Activated CD8-positive, alpha-beta memory T cell treated with anti-CD3 and anti-CD28 coated beads, Interleukin-2, amount 10 ng/mL, durations not matched to agents 7 days and 5 days (primary cell): ENCODE measurements around the gene UBE2C. TPM values are rescaled to one million over a fixed set of nuclear protein-coding genes. Genes with fewer than 3 reads are reported as not detected.
"Not testable (repeated sequence)": the region's sequence is repeated elsewhere in the genome, so short reads cannot be mapped to it uniquely, and the experiment has no call there.

Source experiments
- ATAC-seq: fragments of 150-1000 bp; cut with Tn5 transposase; one replicate; pipeline ENCODE4 v1.10.0; 2021; ENCODE audit warnings: moderate library complexity
- CTCF ChIA-PET: fragments of 350-600 bp; sonication (Branson Sonifier 250); formaldehyde crosslinking; loops from one replicate; lab custom pipeline; 2021; ENCODE audit warnings: antibody characterized with exemption; lab: Charles Lee
- DNase-seq: peaks from one replicate; pipeline ENCODE4 v3.0.0-alpha.2; 2020
- H3K27ac Mint-ChIP-seq: one replicate; pipeline ENCODE4 v1.8.0; 2021; ENCODE audit warnings: mild to moderate bottlenecking, mixed read lengths
- H3K27me3 Mint-ChIP-seq: one replicate; pipeline ENCODE4 v1.8.0; 2021; ENCODE audit warnings: mixed read lengths
- H3K36me3 Mint-ChIP-seq: one replicate; pipeline ENCODE4 v1.8.0; 2021; ENCODE audit warnings: mild to moderate bottlenecking, mixed read lengths
- H3K4me1 Mint-ChIP-seq: one replicate; pipeline ENCODE4 v1.8.0; 2021; ENCODE audit warnings: mixed read lengths
- H3K4me3 Mint-ChIP-seq: one replicate; pipeline ENCODE4 v1.8.0; 2021; ENCODE audit warnings: mild to moderate bottlenecking, moderate library complexity, mixed read lengths
- H3K9me3 Mint-ChIP-seq: one replicate; pipeline ENCODE4 v1.8.0; 2022; ENCODE audit warnings: low read depth, mixed read lengths
- total RNA-seq, 2 experiments: library from RNA; stranded (reverse); gene quantifications; one replicate each; pipeline ENCODE4 v1.2.3, GENCODE V29; 2021

Gene UBE2C
- total RNA-seq, 2 experiments from 2014 or later: 206 to 219 TPM

DNA sequence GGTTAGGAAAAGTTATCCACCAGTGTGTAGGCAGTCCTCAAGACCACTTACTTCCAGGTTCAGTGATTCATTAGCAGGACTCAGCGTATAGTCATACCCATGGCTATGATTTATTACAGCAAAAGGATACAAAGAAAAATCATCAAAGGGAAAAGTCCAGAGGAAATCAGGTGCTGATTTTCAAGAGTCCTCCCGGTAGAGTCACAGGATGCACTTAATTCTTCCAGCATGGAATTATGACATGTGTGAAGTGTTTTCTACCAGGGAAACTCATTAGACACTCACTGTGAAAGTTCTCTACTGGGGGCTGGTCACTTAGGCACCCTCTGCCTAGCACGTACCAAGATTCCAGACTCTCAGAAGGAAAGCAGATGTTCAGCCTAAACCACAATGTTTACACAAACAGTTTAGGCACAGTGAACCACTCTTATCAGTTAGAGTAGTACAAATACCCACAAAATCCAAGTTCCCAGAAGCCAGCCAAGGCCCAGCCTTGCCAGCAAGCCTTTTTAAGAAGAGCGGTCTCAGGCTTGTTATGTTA is 31.0 kb upstream of the UBE2C start:
- ATAC-seq (no peak), DNase-seq (no peak)
- Mint-ChIP-seq H3K27ac (no peak overlapping the region), H3K4me3 (no peak overlapping the region), H3K27me3 (peaks cover 2% of the 10 kb centered on the region), H3K9me3 (no peaks in the 10 kb centered on the region), H3K4me1 (peaks cover 23% of the 10 kb centered on the region), H3K36me3 (no peaks in the 10 kb centered on the region)
- CTCF ChIA-PET: interaction anchor here (2.7 kb wide), 1 partner anchor 10 kb away, joined by 18 read pairs; no protein-coding TSS in a partner anchor

DNA sequence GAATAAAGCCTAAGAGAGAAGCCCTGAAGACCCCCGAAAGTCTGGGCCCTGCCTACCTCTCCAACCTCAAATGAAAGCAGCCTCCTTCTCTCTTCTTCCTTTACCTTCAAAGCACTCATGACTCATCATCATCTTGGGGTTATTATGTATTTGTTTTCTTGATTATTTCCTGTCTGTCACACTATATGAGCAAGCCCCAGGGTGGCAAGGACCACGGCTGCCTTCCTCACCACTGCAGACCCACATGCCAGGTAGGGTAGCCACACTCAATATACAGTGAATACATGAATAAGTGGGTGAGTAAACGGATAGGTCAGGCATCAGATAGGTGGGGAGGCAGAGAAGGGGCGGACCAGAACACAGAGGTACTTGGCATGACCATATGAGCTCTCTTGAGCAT is 29.6 kb upstream of the UBE2C start:
- Mint-ChIP-seq H3K4me3 (no peak overlapping the region), H3K9me3 (no peaks in the 10 kb centered on the region), H3K27ac (peak overlapping the region; percentile 7)

DNA sequence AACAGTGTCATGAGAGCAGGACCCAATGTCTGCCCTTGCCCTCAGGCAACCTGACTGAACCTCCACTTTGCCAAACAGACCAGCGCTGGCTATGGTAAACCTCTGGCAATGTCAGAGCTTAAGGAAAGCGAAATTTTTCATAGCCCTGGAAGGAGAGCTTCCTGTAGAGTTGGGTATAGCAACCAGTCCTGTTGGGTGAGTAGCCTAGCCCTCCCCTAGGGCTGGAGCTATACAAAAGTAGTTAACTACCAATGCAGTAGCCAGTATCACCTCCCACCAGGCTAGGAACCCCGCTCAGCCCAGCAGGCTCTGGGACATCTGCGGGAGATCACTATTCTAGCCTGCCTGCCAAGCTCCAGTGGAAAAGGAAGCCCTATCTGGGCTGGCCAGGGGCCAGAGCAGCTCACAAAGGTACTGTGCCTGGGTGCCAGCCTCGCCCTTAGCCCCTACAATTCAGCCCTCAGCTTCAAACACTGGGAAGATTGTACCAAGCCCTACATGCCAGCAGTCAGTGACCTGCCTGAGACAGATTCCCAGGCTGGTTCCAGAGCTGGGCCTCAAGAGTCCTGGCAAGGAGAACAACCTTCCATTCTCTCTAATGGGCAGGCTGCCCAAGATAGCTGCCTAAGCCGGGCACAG is 28.7 kb upstream of the UBE2C start:
- H3K4me3 Mint-ChIP-seq: no peak overlapping the region
- peaks cover 23% of the 10 kb centered on the region for H3K4me1 Mint-ChIP-seq
- no peak overlapping the region for H3K27ac Mint-ChIP-seq
- DNase-seq: no peak
- H3K9me3 Mint-ChIP-seq: no peaks in the 10 kb centered on the region
- H3K27me3 Mint-ChIP-seq: peaks cover 2% of the 10 kb centered on the region
- H3K36me3 Mint-ChIP-seq: no peaks in the 10 kb centered on the region
- CTCF ChIA-PET: interaction anchor here (0.9 to 3.4 kb wide), 5 partner anchors 12 to 231 kb away, joined by 3 to 23 read pairs (median 4); no protein-coding TSS in a partner anchor
- ATAC-seq: no peak

More for the DNA sequence above, 29.6 kb upstream of the UBE2C start:
- CTCF ChIA-PET: interaction anchor here (1.2 to 3.4 kb wide), 2 partner anchors 11 to 187 kb away, joined by 3 to 23 read pairs; no protein-coding TSS in a partner anchor
- ATAC-seq (peak; percentile 80), DNase-seq (peak; percentile 50)
- H3K36me3 Mint-ChIP-seq: no peaks in the 10 kb centered on the region
- H3K27me3 Mint-ChIP-seq: peaks cover 2% of the 10 kb centered on the region
- peaks cover 23% of the 10 kb centered on the region for H3K4me1 Mint-ChIP-seq

DNA sequence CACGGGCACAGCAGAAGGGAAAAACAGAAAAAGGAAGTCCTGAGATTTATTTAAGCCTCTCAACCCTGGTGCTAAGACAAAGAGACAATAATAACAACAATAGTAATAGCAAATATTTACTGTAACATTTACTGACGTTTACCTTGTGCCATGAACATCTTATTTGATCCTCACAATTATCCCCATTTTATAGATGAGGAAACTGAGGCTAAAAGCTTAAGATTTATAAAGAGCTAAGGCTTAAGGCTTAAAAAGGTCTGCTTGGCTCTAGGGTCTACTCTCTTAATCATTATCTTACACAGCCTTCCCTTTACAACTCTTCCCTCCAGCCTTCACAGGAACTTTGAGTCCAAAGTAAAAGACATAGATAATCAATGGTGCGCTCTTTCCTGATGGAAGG is 24.1 kb upstream of the UBE2C start:
- DNase-seq (no peak), ATAC-seq (no peak)
- H3K36me3 Mint-ChIP-seq: peaks cover 3% of the 10 kb centered on the region
- H3K27me3 Mint-ChIP-seq: no peaks in the 10 kb centered on the region
- H3K9me3 Mint-ChIP-seq: no peaks in the 10 kb centered on the region
- H3K4me3 Mint-ChIP-seq: no peak overlapping the region
- H3K4me1 Mint-ChIP-seq: peaks cover 10% of the 10 kb centered on the region
- H3K27ac Mint-ChIP-seq: no peak overlapping the region
- CTCF ChIA-PET: interaction anchor here (1.2 to 1.4 kb wide), 2 partner anchors 11 to 12 kb away, joined by 3 to 6 read pairs; no protein-coding TSS in a partner anchor

DNA sequence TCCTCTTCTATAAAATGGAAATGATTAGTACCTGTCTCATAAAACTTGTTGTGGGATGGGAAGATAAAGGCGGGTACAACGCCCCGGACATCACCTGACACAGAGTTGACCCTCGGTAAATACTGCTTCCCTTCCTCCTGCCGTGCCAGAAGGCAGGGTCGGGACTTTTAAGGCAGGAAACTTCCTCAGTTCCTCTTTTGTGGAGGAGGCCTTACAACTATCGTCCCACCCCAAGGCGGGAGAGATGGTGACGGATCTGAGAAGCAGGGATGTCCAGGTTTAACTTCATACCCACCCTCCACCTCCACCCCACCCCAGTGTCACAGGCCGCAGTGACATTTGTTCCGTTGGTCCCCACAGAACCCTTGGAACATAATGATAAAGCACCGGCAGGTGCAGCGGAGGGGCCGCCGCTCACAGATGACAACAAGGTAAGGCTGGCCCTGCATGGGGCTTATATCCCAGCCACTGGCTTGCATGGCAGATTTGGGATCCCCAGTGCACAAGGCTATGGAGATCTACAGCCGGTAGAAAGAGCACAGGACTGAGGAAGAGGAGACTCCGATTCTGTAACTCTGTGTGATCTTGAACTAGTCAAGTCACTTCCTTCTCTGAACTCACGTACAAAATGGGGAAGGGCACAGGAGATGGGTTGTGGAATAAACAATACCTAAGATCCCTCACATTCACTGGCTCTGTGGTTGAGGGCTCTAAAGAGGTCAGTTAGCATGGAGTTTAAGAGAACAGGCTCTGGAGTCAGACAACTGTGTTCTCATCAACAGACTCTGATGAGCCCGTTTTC is 19.9 kb upstream of the UBE2C start:
- H3K27me3 Mint-ChIP-seq: no peaks in the 10 kb centered on the region
- no peaks in the 10 kb centered on the region for H3K9me3 Mint-ChIP-seq
- peak overlapping the region; percentile 90 for H3K27ac Mint-ChIP-seq
- H3K4me3 Mint-ChIP-seq: peak overlapping the region; percentile 82
- peaks cover 31% of the 10 kb centered on the region for H3K36me3 Mint-ChIP-seq
- CTCF ChIA-PET: interaction anchor here (0.7 to 1.3 kb wide), 5 partner anchors 8 to 499 kb away, joined by 3 to 7 read pairs (median 4); partner anchors contain the start of genes CTSA, NEURL2 and SYS1
- ATAC-seq (peak; percentile 16), DNase-seq (peak; percentile 46)
- peaks cover 28% of the 10 kb centered on the region for H3K4me1 Mint-ChIP-seq

DNA sequence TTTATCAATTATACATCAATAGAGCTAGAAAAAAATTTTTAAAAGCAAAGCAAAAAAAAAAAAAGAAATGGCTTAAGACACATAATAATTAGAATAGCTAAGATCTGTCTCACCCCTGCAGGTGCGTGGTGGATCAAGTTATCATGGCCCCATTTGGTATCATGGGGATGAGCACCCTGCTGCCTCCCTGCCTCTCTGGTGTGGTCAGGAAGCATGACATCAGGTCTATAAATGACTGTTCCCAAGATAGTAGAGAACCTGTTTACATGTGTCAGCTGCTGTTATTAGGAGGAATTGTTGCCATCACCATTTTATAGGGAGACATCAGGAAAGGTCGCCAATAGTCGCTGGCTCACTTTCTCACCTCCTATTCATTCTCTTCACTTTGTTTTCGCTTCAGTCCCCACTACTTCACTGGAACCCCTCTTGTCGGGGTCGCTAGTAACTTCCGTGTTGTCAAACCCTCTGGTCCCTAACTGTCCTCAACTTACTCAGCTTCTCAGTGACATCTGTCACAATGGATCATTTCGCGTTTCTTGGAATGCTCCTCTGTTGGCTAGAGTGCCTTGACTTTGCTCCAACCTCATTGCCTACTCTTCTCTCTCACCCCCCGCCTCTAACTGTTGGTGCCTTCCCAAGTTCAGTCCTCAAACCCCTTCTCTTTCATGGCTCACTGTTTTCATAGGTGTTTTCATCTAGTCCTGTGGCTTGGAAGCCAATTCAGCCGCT is 15.9 kb upstream of the UBE2C start:
- no peak overlapping the region for H3K27ac Mint-ChIP-seq
- no peaks in the 10 kb centered on the region for H3K27me3 Mint-ChIP-seq
- no peak overlapping the region for H3K4me3 Mint-ChIP-seq
- no peaks in the 10 kb centered on the region for H3K9me3 Mint-ChIP-seq
- ATAC-seq (no peak), DNase-seq (no peak)
- H3K36me3 Mint-ChIP-seq: peaks cover 33% of the 10 kb centered on the region
- peaks cover 34% of the 10 kb centered on the region for H3K4me1 Mint-ChIP-seq
- CTCF ChIA-PET: interaction anchor here (0.8 to 1.5 kb wide), 2 partner anchors 25 to 28 kb away, joined by 3 read pairs; no protein-coding TSS in a partner anchor

DNA sequence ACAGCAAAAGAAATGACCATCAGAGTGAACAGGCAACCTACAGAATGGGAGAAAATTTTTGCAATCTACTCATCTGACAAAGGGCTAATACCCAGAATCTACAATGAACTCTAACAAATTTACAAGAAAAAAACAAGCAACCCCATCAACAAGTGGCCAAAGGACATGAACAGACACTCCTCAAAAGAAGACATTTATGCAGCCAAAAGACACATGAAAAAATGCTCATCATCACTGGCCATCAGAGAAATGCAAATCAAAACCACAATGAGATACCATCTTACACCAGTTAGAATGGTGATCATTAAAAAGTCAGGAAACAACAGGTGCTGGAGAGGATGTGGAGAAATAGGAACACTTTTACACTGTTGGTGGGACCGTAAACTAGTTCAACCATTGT is 14.9 kb upstream of the UBE2C start:
- H3K27ac Mint-ChIP-seq, H3K27me3 Mint-ChIP-seq, ATAC-seq, CTCF ChIA-PET, DNase-seq, H3K9me3 Mint-ChIP-seq, H3K4me3 Mint-ChIP-seq: not testable (repeated sequence)
- H3K4me1 Mint-ChIP-seq: peaks cover 31% of the 10 kb centered on the region
- peaks cover 34% of the 10 kb centered on the region for H3K36me3 Mint-ChIP-seq

DNA sequence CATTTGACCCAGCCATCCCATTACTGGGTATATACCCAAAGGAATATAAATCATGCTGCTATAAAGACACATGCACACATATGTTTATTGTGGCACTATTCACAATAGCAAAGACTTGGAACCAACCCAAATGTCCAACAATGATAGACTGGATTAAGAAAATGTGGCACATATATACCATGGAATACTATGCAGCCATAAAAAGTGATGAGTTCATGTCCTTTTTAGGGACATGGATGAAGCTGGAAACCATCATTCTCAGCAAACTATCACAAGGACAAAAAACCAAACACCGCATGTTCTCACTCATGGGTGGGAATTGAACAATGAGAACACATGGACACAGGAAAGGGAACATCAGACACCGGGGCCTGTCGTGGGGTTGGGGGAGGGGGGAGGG is 14.5 kb upstream of the UBE2C start:
- CTCF ChIA-PET: interaction anchor here (0.9 to 3.5 kb wide), 8 partner anchors 10 to 425 kb away, joined by 3 to 35 read pairs (median 6); no protein-coding TSS in a partner anchor
- ATAC-seq, DNase-seq, H3K4me3 Mint-ChIP-seq, H3K9me3 Mint-ChIP-seq, H3K27me3 Mint-ChIP-seq, H3K27ac Mint-ChIP-seq: not testable (repeated sequence)
- Mint-ChIP-seq H3K36me3 (peaks cover 31% of the 10 kb centered on the region), H3K4me1 (peaks cover 27% of the 10 kb centered on the region)

DNA sequence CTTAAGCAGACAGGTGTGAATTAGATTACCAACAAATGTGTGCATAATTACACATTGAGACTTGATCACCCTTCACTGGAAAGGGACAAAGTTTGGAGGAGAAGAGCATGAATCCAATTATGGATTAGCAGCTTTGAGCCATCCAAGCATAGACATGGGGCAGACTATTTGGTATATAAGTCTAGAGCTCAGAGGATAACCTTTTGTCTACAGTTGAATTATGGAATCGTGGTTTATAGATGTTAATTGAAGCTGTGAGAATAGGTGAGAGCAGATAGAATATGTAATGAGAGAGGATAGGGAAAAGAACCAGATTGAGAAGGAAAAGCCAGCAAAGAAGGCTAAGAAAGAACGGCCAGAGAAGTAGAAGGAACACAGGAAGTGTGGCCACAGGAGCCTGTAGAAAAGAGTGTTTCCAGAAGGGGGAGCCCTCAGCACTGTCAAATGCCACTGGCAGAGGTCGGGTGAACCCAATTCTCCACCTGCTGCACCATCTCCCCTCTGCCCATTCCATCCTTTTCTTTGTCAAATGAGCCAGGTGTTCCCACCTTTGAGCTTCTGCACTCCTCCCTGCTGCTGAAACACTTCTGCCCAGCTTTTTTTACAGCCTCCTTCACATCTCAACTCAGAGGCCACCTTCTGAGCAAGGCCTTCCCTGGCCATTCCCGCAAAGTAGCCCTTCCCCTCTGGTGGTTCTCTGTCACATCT is 13.4 kb upstream of the UBE2C start:
- ATAC-seq: peak; percentile 97
- CTCF ChIA-PET: interaction anchor here (0.7 to 3.5 kb wide), 44 partner anchors 9 to 450 kb away, joined by 3 to 35 read pairs (median 5); partner anchors contain the start of genes ACOT8, CTSA, NEURL2 and SNX21
- H3K4me3 Mint-ChIP-seq: no peak overlapping the region
- no peaks in the 10 kb centered on the region for H3K27me3 Mint-ChIP-seq
- H3K9me3 Mint-ChIP-seq: no peaks in the 10 kb centered on the region
- H3K4me1 Mint-ChIP-seq: peaks cover 23% of the 10 kb centered on the region
- peaks cover 31% of the 10 kb centered on the region for H3K36me3 Mint-ChIP-seq
- H3K27ac Mint-ChIP-seq: peak overlapping the region; percentile 65
- DNase-seq: peak; percentile 83

DNA sequence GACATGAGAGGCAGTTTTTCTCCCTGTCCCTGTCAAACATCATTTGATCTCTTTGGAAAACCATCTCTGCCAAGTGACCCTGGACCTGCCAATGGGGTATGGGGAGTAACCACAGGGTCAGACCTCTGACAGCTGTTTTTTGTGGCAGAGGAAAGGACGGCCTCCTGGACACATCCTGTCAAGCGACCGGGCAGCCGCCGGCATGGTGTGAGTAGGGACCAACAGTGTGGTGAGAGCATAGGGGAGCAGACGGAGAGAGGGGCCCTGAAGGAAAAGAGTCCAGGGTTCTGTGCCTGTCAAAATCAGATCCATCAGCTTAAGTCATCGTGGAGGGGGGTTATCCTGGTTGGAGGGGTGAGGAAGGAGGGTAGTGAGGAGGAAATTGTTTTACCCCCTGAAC is 10.6 kb upstream of the UBE2C start:
- no peak for DNase-seq
- Mint-ChIP-seq H3K27me3 (no peaks in the 10 kb centered on the region), H3K9me3 (no peaks in the 10 kb centered on the region), H3K36me3 (peaks cover 20% of the 10 kb centered on the region), H3K4me1 (peaks cover 9% of the 10 kb centered on the region), H3K4me3 (no peak overlapping the region), H3K27ac (no peak overlapping the region)
- ATAC-seq: no peak
- CTCF ChIA-PET: interaction anchor here (1.1 to 3.2 kb wide), 2 partner anchors 31 to 168 kb away, joined by 3 to 9 read pairs; no protein-coding TSS in a partner anchor

DNA sequence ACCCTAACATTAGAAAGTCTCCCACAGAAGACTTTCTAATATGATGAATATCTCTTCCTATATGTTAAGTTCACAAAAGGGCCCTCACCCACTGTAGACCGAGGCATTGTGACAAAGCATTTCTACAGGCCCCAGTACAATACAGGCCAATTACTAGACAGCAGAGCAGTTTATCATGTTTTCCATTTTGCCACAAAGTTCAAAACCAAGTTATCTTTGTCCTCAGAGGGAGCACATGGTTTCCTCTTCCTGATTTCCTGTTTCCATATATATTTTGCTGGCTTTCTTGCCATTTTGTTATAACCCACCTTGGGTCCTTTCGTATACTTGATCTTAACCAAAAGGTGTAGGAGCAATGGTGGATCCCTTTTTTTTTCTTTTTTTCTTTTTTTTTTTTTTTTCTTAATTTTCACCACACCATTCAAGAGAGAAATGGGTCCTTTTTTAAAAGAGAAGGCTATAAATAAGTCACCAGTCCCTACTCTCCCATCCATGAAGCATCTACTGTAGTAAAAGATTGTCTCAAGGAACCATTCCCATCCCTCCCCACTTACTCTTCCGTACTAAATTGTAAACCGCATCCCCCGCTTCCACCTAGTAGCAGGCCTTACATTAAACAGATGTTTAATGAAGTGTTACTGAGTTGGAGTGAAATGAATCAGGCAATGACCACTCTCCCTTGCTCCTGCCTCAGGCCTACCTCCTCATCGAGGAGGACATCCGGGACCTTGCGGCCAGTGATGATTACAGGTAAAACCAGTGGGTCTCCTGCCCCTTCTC is 2.1 kb upstream of the UBE2C start:
- H3K9me3 Mint-ChIP-seq: no peaks in the 10 kb centered on the region
- DNase-seq (no peak), ATAC-seq (no peak)
- no peak overlapping the region for H3K4me3 Mint-ChIP-seq
- peaks cover 47% of the 10 kb centered on the region for H3K36me3 Mint-ChIP-seq
- CTCF ChIA-PET: interaction anchor here (0.9 to 3.6 kb wide), 3 partner anchors 11 to 125 kb away, joined by 3 to 22 read pairs (median 8); no protein-coding TSS in a partner anchor
- no peaks in the 10 kb centered on the region for H3K27me3 Mint-ChIP-seq
- peak overlapping the region; percentile 39 for H3K27ac Mint-ChIP-seq
- peaks cover 22% of the 10 kb centered on the region for H3K4me1 Mint-ChIP-seq
